Loucy (cell line): ENCODE measurements around the gene MYRIP.

Experiments used
- H2AFZ ChIP-seq: fragments of 200-600 bp; sonication (generic); 2 replicates; pipeline ENCODE4 v1.6.0; 2016; ENCODE audit warnings: antibody characterized with exemption, mild to moderate bottlenecking, low read length, moderate library complexity
- H3F3A ChIP-seq: fragments of 200-600 bp; 2 replicates; pipeline ENCODE4 v1.6.0; 2016; ENCODE audit warnings: antibody characterized with exemption, low read depth, mild to moderate bottlenecking
- H3K27me3 ChIP-seq: fragments of 200-600 bp; sonication (generic); 2 replicates; pipeline ENCODE4 v1.6.1; 2014; ENCODE audit warnings: low read length, mild to moderate bottlenecking; ENCODE audit not compliant: insufficient read depth, poor library complexity, severe bottlenecking
- H3K36me3 ChIP-seq: fragments of 200-600 bp; sonication (generic); 2 replicates; pipeline ENCODE4 v1.6.1; 2016; ENCODE audit warnings: low read length; ENCODE audit not compliant: insufficient read depth
- H3K4me1 ChIP-seq: fragments of 200-600 bp; sonication (generic); 2 replicates; pipeline ENCODE4 v1.5.1; 2014; ENCODE audit warnings: low read length, mild to moderate bottlenecking; ENCODE audit not compliant: insufficient read depth, poor library complexity, severe bottlenecking
- H3K4me2 ChIP-seq: fragments of 200-600 bp; sonication (generic); 2 replicates; pipeline ENCODE4 v1.6.0; 2014; ENCODE audit warnings: antibody characterized with exemption, low read length, low read depth, mild to moderate bottlenecking; ENCODE audit not compliant: poor library complexity, severe bottlenecking
- H3K4me3 ChIP-seq: fragments of 200-600 bp; sonication (generic); 2 replicates; pipeline ENCODE4 v1.5.1; 2014; ENCODE audit warnings: low read length, mild to moderate bottlenecking, mixed read lengths; ENCODE audit not compliant: poor library complexity, severe bottlenecking
- H3K79me2 ChIP-seq: fragments of 200-600 bp; sonication (generic); 2 replicates; pipeline ENCODE4 v1.6.1; 2014; ENCODE audit warnings: low read length; ENCODE audit not compliant: insufficient read depth
- H3K9ac ChIP-seq: fragments of 200-600 bp; sonication (generic); 2 replicates; pipeline ENCODE4 v1.6.0; 2014; ENCODE audit warnings: mild to moderate bottlenecking, low read depth, low read length, moderate library complexity; ENCODE audit not compliant: poor library complexity, severe bottlenecking
- H3K9me2 ChIP-seq: fragments of 200-600 bp; sonication (generic); replicated peaks from 2 replicates; pipeline ENCODE4 v1.6.1; 2016; ENCODE audit warnings: low read depth, low read length, mixed read lengths
- H3K9me3 ChIP-seq: fragments of 200-600 bp; sonication (generic); 2 replicates; pipeline ENCODE4 v1.6.1; 2014; ENCODE audit warnings: mild to moderate bottlenecking, antibody characterized with exemption, low read length, low read depth; ENCODE audit not compliant: insufficient read depth
- H4K20me1 ChIP-seq: fragments of 200-600 bp; sonication (generic); 2 replicates; pipeline ENCODE4 v1.6.0; 2014; ENCODE audit warnings: antibody characterized with exemption, low read length, mild to moderate bottlenecking; ENCODE audit not compliant: insufficient read depth, poor library complexity, severe bottlenecking
- CTCF ChIP-seq: fragments of 200-600 bp; sonication (generic); conservative IDR thresholded peaks from 2 replicates; pipeline ENCODE4 v1.5.1; 2014; ENCODE audit warnings: mild to moderate bottlenecking, antibody characterized with exemption, low read length
- EZH2phosphoT487 ChIP-seq: fragments of 200-600 bp; IDR thresholded peaks from 2 replicates; pipeline ENCODE4 v1.6.1; 2018; ENCODE audit warnings: antibody characterized with exemption, mild to moderate bottlenecking, moderate library complexity, borderline replicate concordance

The MYRIP gene

GRCh38 chr3:40206522-40206921, 397.1 kb downstream of the MYRIP start:
- no peaks in the 10 kb centered on the region for H3F3A ChIP-seq
- no peak overlapping the region for H2AFZ ChIP-seq
- no peak overlapping the region for H3K4me2 ChIP-seq
- no peaks in the 10 kb centered on the region for H4K20me1 ChIP-seq
- no peaks in the 10 kb centered on the region for H3K79me2 ChIP-seq
- no peaks in the 10 kb centered on the region for H3K9me2 ChIP-seq
- H3K27me3 ChIP-seq: no peaks in the 10 kb centered on the region
- no peaks in the 10 kb centered on the region for H3K36me3 ChIP-seq
- no peak overlapping the region for H3K9ac ChIP-seq
- TF ChIP-seq EZH2phosphoT487 (no peak), CTCF (no peak)
- H3K9me3 ChIP-seq: no peaks in the 10 kb centered on the region
- no peak overlapping the region for H3K4me3 ChIP-seq
- H3K4me1 ChIP-seq: no peaks in the 10 kb centered on the region

- TF ChIP-seq CTCF (no peak), EZH2phosphoT487 (no peak)
- Histone ChIP-seq H3K27me3 (no peaks in the 10 kb centered on the region), H3K9ac (no peak overlapping the region)
Observed at GRCh38 chr3:40207796-40208195, 398.4 kb downstream of the MYRIP start.

DNA sequence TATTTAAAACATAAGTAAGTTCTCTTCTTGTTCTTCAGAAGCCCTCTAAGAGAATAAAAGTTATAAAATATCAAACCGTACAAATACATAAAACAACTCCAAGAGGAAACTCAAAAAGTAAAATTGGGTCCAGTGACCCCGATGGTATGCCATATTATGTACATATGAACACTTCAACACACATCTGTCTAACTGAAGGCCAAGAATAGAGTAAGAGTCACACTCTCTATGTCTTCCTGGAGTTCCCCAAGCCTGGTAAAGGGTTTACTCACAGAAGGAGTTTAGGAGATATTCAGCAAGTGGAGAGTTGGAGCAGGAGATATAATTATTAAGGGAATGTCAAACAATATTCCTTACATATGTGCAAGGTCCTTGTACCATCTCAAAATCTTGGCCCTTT, 398.8 kb downstream of the MYRIP start:
- no peaks in the 10 kb centered on the region for H3F3A ChIP-seq

More at GRCh38 chr3:40207796-40208195, 398.4 kb downstream of the MYRIP start:
- no peak overlapping the region for H3K4me3 ChIP-seq
- no peaks in the 10 kb centered on the region for H3K4me1 ChIP-seq
- H3K9me3 ChIP-seq: no peaks in the 10 kb centered on the region
- H3K36me3 ChIP-seq: no peaks in the 10 kb centered on the region
- no peaks in the 10 kb centered on the region for H3K9me2 ChIP-seq
- no peaks in the 10 kb centered on the region for H3K79me2 ChIP-seq
- H3F3A ChIP-seq: no peaks in the 10 kb centered on the region
- H2AFZ ChIP-seq: no peak overlapping the region
- H3K4me2 ChIP-seq: no peak overlapping the region
- H4K20me1 ChIP-seq: no peaks in the 10 kb centered on the region

More for the DNA sequence above, 398.8 kb downstream of the MYRIP start:
- Histone ChIP-seq H3K4me2 (no peak overlapping the region), H3K9me3 (no peaks in the 10 kb centered on the region), H3K9ac (no peak overlapping the region), H3K4me3 (no peak overlapping the region), H3K36me3 (no peaks in the 10 kb centered on the region), H4K20me1 (no peaks in the 10 kb centered on the region), H3K4me1 (no peaks in the 10 kb centered on the region), H3K27me3 (no peaks in the 10 kb centered on the region), H3K79me2 (no peaks in the 10 kb centered on the region), H2AFZ (no peak overlapping the region), H3K9me2 (no peaks in the 10 kb centered on the region)
- TF ChIP-seq EZH2phosphoT487: no peak
- no peak for TF ChIP-seq CTCF
